Renal pelvis (tissue), 4 donors: ENCODE data around the gene AJM1. TPM values are rescaled to one million over a fixed set of nuclear protein-coding genes. Genes with fewer than 3 reads are reported as not detected.
"Not testable (repeated sequence)": the region's sequence is repeated elsewhere in the genome, so short reads cannot be mapped to it uniquely, and the experiment has no call there.

Experiments used
- DNase-seq: peaks from one replicate; pipeline ENCODE4 v3.0.0-alpha.2; 2013
- polyA plus RNA-seq, 3 donors: library from polyadenylated mRNA; unstranded; fragments of 120-200 nt; gene quantifications; one replicate each; pipeline ENCODE4 v1.2.1, GENCODE V29; 2013; ENCODE audit not compliant: insufficient read length in 3 of 3

AJM1 gene
- polyA plus RNA-seq, 3 donors = 1.5 to 1.7 (median 1.6) TPM

GRCh38 chr9:136867480-136867879, 25.2 kb downstream of the AJM1 start:
- no peak for DNase-seq

GRCh38 chr9:136867917-136868316, 25.6 kb downstream of the AJM1 start:
- no peak for DNase-seq

- DNase-seq = no peak
Measured at GRCh38 chr9:136868644-136869043, 26.4 kb downstream of the AJM1 start.

GRCh38 chr9:136869611-136870010, 27.3 kb downstream of the AJM1 start:
- not testable (repeated sequence) for DNase-seq

GRCh38 chr9:136875155-136875554, 32.9 kb downstream of the AJM1 start:
- DNase-seq = no peak

GRCh38 chr9:136876476-136876875, 34.2 kb downstream of the AJM1 start:
- DNase-seq = no peak

- DNase-seq = no peak
Measured at GRCh38 chr9:136880651-136881050, 38.4 kb downstream of the AJM1 start.

GRCh38 chr9:136881691-136882108, 39.4 kb downstream of the AJM1 start:
- no peak for DNase-seq

- no peak for DNase-seq
Measured at GRCh38 chr9:136882109-136882946, 40.0 kb downstream of the AJM1 start.

GRCh38 chr9:136882947-136883283, 40.6 kb downstream of the AJM1 start:
- DNase-seq = not testable (repeated sequence)

- DNase-seq = not testable (repeated sequence)
Measured at GRCh38 chr9:136883670-136884069, 41.4 kb downstream of the AJM1 start.

- DNase-seq = peak; percentile 98
Measured at GRCh38 chr9:136885950-136886578, 43.8 kb downstream of the AJM1 start, which contains the start of gene TRAF2. Gene TRAF2, plus strand, starts transcription at chr9:136886516. Its CDS starts 12,225 bp downstream, at chr9:136898741.

GRCh38 chr9:136886610-136887597, 44.6 kb downstream of the AJM1 start:
- DNase-seq = peak; percentile 26

- DNase-seq = no peak
Measured at GRCh38 chr9:136888454-136888853, 46.2 kb downstream of the AJM1 start.

- no peak for DNase-seq
Measured at GRCh38 chr9:136889858-136890257, 47.6 kb downstream of the AJM1 start.

- DNase-seq = no peak
Measured at GRCh38 chr9:136890661-136891060, 48.4 kb downstream of the AJM1 start.

Other genes starting within 250 kb of the AJM1 start
- gene EGFL7, start 179.6 kb upstream of the AJM1 start, polyA plus RNA-seq = 10 to 100 TPM; 60.9 to 86.3 (median 86.0) TPM
- 10 to 100 TPM; 51.5 to 61.0 (median 59.4) TPM for gene AGPAT2, start 155.0 kb upstream of the AJM1 start, polyA plus RNA-seq
- 10 to 100 TPM; 34.3 to 48.4 (median 48.0) TPM for gene DIPK1B, start 129.9 kb upstream of the AJM1 start, polyA plus RNA-seq
- gene LCN10, start 99.5 kb upstream of the AJM1 start, polyA plus RNA-seq = 1 to 10 TPM; 1.3 to 2.8 (median 2.4) TPM
- gene LCN6, start 94.0 kb upstream of the AJM1 start, polyA plus RNA-seq = not detected
- gene LCN8, start 84.2 kb upstream of the AJM1 start, polyA plus RNA-seq = under 1 TPM in 2 of 3 donors, not detected in 1; 0.06 to 0.25 TPM
- gene LCN15, start 78.0 kb upstream of the AJM1 start, polyA plus RNA-seq = under 1 TPM; 0.06 to 0.21 (median 0.15) TPM
- gene TMEM141, start 51.1 kb upstream of the AJM1 start, polyA plus RNA-seq = 10 to 100 TPM; 77.3 to 83.8 (median 78.0) TPM
- gene CCDC183, start 46.1 kb upstream of the AJM1 start, polyA plus RNA-seq = 1 to 10 TPM; 5.7 to 7.6 (median 7.2) TPM
- 10 to 100 TPM; 66.7 to 81.4 (median 78.7) TPM for gene RABL6, start 34.5 kb upstream of the AJM1 start, polyA plus RNA-seq
- 100 to 1,000 TPM in 2 of 3 donors, 10 to 100 TPM in 1; 82.5 to 120 (median 115) TPM for gene PHPT1, start 6.9 kb downstream of the AJM1 start, polyA plus RNA-seq
- 10 to 100 TPM in 1 of 3 donors, 1 to 10 TPM in 2; 9.5 to 11.6 (median 10.0) TPM for gene MAMDC4, start 9.9 kb downstream of the AJM1 start, polyA plus RNA-seq
- 100 to 1,000 TPM; 342 to 449 (median 388) TPM for gene EDF1, start 23.8 kb downstream of the AJM1 start, polyA plus RNA-seq
- 10 to 100 TPM; 15.3 to 17.4 (median 16.4) TPM for gene TRAF2, start 44.0 kb downstream of the AJM1 start, polyA plus RNA-seq
- 10 to 100 TPM; 48.7 to 65.9 (median 64.8) TPM for gene FBXW5, start 102.3 kb downstream of the AJM1 start, polyA plus RNA-seq
- 1 to 10 TPM in 2 of 3 donors, under 1 TPM in 1; 0.83 to 1.3 (median 1.2) TPM for gene C8G, start 102.8 kb downstream of the AJM1 start, polyA plus RNA-seq
- 10 to 100 TPM; 23.7 to 39.5 (median 37.3) TPM for gene LCN12, start 109.8 kb downstream of the AJM1 start, polyA plus RNA-seq
- 10 to 100 TPM; 52.6 to 87.9 (median 87.8) TPM for gene PTGDS, start 135.0 kb downstream of the AJM1 start, polyA plus RNA-seq
- gene LCNL1, start 140.5 kb downstream of the AJM1 start, polyA plus RNA-seq = under 1 TPM; 0.18 to 0.38 (median 0.36) TPM
- gene PAXX, start 149.9 kb downstream of the AJM1 start, polyA plus RNA-seq = 10 to 100 TPM; 33.4 to 40.8 (median 40.4) TPM
- gene CLIC3, start 154.1 kb downstream of the AJM1 start, polyA plus RNA-seq = under 1 TPM; 0.29 to 0.57 (median 0.47) TPM
- 10 to 100 TPM; 56.6 to 68.7 (median 63.6) TPM for gene ABCA2, start 185.8 kb downstream of the AJM1 start, polyA plus RNA-seq
- under 1 TPM in 1 of 3 donors, not detected in 2; 0.18 TPM for gene FUT7, start 189.6 kb downstream of the AJM1 start, polyA plus RNA-seq
- gene NPDC1, start 203.7 kb downstream of the AJM1 start, polyA plus RNA-seq = 10 to 100 TPM; 28.3 to 38.5 (median 32.0) TPM
- gene ENTPD2, start 211.6 kb downstream of the AJM1 start, polyA plus RNA-seq = 1 to 10 TPM; 5.5 to 7.4 (median 7.3) TPM
- 10 to 100 TPM in 1 of 3 donors, 1 to 10 TPM in 2; 8.0 to 10.4 (median 10.0) TPM for gene SAPCD2, start 228.1 kb downstream of the AJM1 start, polyA plus RNA-seq
- 1 to 10 TPM; 5.4 to 8.6 (median 6.3) TPM for gene UAP1L1, start 235.0 kb downstream of the AJM1 start, polyA plus RNA-seq
- gene MAN1B1, start 244.5 kb downstream of the AJM1 start, polyA plus RNA-seq = 10 to 100 TPM; 56.7 to 71.5 (median 64.7) TPM